Measurements from ENCODE around the gene SCN8A. TPM values are rescaled to one million over a fixed set of nuclear protein-coding genes. Genes with fewer than 3 reads are reported as not detected.

The SCN8A gene
- total and polyA plus RNA-seq, 4 donors: 0.06 to 0.77 (median 0.26) TPM

- no peaks in the 10 kb centered on the region for H3K4me1 ChIP-seq (ENCODE audit: control insufficient read depth in 5 of 5, insufficient read depth in 5 of 5, low read length in 5 of 5)
- WGBS, 2 donors: 89 to 92% methylated on average over 4 of the region's 4 CpGs
- ATAC-seq (ENCODE audit: insufficient read depth, low FRiP score) (no peak), DNase-seq (no peak)
- no peak overlapping the region for H3K4me3 ChIP-seq
- peaks cover 0 to 9% (median 0%) of the 10 kb centered on the region in 4 donors for H3K9me3 ChIP-seq (ENCODE audit: control insufficient read depth in 4 of 4, insufficient read depth in 3 of 4, low read length in 3 of 4)
- no peaks in the 10 kb centered on the region for H3K27me3 ChIP-seq (ENCODE audit: control insufficient read depth in 3 of 3, insufficient read depth in 3 of 3, low read length in 2 of 3)
- H3K36me3 ChIP-seq (ENCODE audit: control insufficient read depth in 4 of 4, insufficient read depth in 4 of 4, low read length in 4 of 4): no peaks in the 10 kb centered on the region
- no peak overlapping the region for H3K9ac ChIP-seq (ENCODE audit: insufficient read depth in 1 of 2, low read length in 2 of 2)
- no peak for TF ChIP-seq CTCF (IDR thresholded peaks at IDR 0.05; ENCODE audit: control extremely low read depth, extremely low read depth)
- H3K27ac ChIP-seq (ENCODE audit: low read depth in 1 of 2, low read length in 1 of 2): no peak overlapping the region
These were observed 56.6 kb downstream of the SCN8A start for GRCh38 chr12:51647647-51648046.

GRCh38 chr12:51653431-51653830 is 62.4 kb downstream of the SCN8A start:
- H3K27me3 ChIP-seq (ENCODE audit: control insufficient read depth in 3 of 3, insufficient read depth in 3 of 3, low read length in 2 of 3): no peaks in the 10 kb centered on the region
- DNase-seq: no peak
- ATAC-seq (ENCODE audit: insufficient read depth, low FRiP score): no peak
- no peak overlapping the region for H3K27ac ChIP-seq (ENCODE audit: low read depth in 1 of 2, low read length in 1 of 2)
- H3K9me3 ChIP-seq (ENCODE audit: control insufficient read depth in 4 of 4, insufficient read depth in 3 of 4, low read length in 3 of 4): peaks cover 0 to 9% (median 2%) of the 10 kb centered on the region in 4 donors
- no peak overlapping the region for H3K4me3 ChIP-seq
- no peaks in the 10 kb centered on the region for H3K36me3 ChIP-seq (ENCODE audit: control insufficient read depth in 4 of 4, insufficient read depth in 4 of 4, low read length in 4 of 4)
- no peak overlapping the region for H3K9ac ChIP-seq (ENCODE audit: insufficient read depth in 1 of 2, low read length in 2 of 2)
- TF ChIP-seq CTCF (IDR thresholded peaks at IDR 0.05; ENCODE audit: control extremely low read depth, extremely low read depth): no peak
- H3K4me1 ChIP-seq (ENCODE audit: control insufficient read depth in 5 of 5, insufficient read depth in 5 of 5, low read length in 5 of 5): no peaks in the 10 kb centered on the region

GRCh38 chr12:51661199-51661598 is 70.2 kb downstream of the SCN8A start:
- Histone ChIP-seq H3K27ac (ENCODE audit: low read depth in 1 of 2, low read length in 1 of 2) (no peak overlapping the region), H3K4me1 (ENCODE audit: control insufficient read depth in 5 of 5, insufficient read depth in 5 of 5, low read length in 5 of 5) (no peaks in the 10 kb centered on the region), H3K36me3 (ENCODE audit: control insufficient read depth in 4 of 4, insufficient read depth in 4 of 4, low read length in 4 of 4) (no peaks in the 10 kb centered on the region), H3K4me3 (no peak overlapping the region), H3K9me3 (ENCODE audit: control insufficient read depth in 4 of 4, insufficient read depth in 3 of 4, low read length in 3 of 4) (peaks cover 0 to 3% (median 0%) of the 10 kb centered on the region in 4 donors), H3K27me3 (ENCODE audit: control insufficient read depth in 3 of 3, insufficient read depth in 3 of 3, low read length in 2 of 3) (peaks cover 0 to 2% (median 0%) of the 10 kb centered on the region in 3 donors), H3K9ac (ENCODE audit: insufficient read depth in 1 of 2, low read length in 2 of 2) (no peak overlapping the region)
- WGBS, 2 donors: 96 to 100% methylated on average over 3 of the region's 3 CpGs
- DNase-seq: no peak
- ATAC-seq (ENCODE audit: insufficient read depth, low FRiP score): no peak
- TF ChIP-seq CTCF (IDR thresholded peaks at IDR 0.05; ENCODE audit: control extremely low read depth, extremely low read depth): no peak

GRCh38 chr12:51661836-51662235 is 70.8 kb downstream of the SCN8A start:
- TF ChIP-seq CTCF (IDR thresholded peaks at IDR 0.05; ENCODE audit: control extremely low read depth, extremely low read depth): no peak
- DNase-seq (no peak), ATAC-seq (ENCODE audit: insufficient read depth, low FRiP score) (no peak)
- Histone ChIP-seq H3K4me3 (no peak overlapping the region), H3K9me3 (ENCODE audit: control insufficient read depth in 4 of 4, insufficient read depth in 3 of 4, low read length in 3 of 4) (peaks cover 0 to 3% (median 0%) of the 10 kb centered on the region in 4 donors), H3K36me3 (ENCODE audit: control insufficient read depth in 4 of 4, insufficient read depth in 4 of 4, low read length in 4 of 4) (no peaks in the 10 kb centered on the region), H3K9ac (ENCODE audit: insufficient read depth in 1 of 2, low read length in 2 of 2) (no peak overlapping the region), H3K27me3 (ENCODE audit: control insufficient read depth in 3 of 3, insufficient read depth in 3 of 3, low read length in 2 of 3) (peaks cover 0 to 2% (median 0%) of the 10 kb centered on the region in 3 donors), H3K4me1 (ENCODE audit: control insufficient read depth in 5 of 5, insufficient read depth in 5 of 5, low read length in 5 of 5) (no peaks in the 10 kb centered on the region), H3K27ac (ENCODE audit: low read depth in 1 of 2, low read length in 1 of 2) (no peak overlapping the region)
- WGBS, 2 donors: 45 to 73% methylated on average over 4 of the region's 4 CpGs
